HFFc6 (cell line): ENCODE measurements around the gene AIPL1. TPM values are rescaled to one million over a fixed set of nuclear protein-coding genes. Genes with fewer than 3 reads are reported as not detected.

Source experiments
- DNase-seq: peaks from one replicate; pipeline ENCODE4 v3.0.0-alpha.2; 2018
- H3K27ac Mint-ChIP-seq: 2 replicates; pipeline ENCODE4 v1.8.0; 2020; ENCODE audit warnings: mild to moderate bottlenecking, mixed read lengths
- H3K27me3 Mint-ChIP-seq: 2 replicates; pipeline ENCODE4 v1.8.0; 2021; ENCODE audit warnings: mild to moderate bottlenecking, moderate library complexity, mixed read lengths; ENCODE audit not compliant: insufficient read depth
- H3K36me3 Mint-ChIP-seq: 2 replicates; pipeline ENCODE4 v1.8.0; 2021; ENCODE audit warnings: low read depth, mixed read lengths
- H3K4me1 Mint-ChIP-seq: 2 replicates; pipeline ENCODE4 v1.8.0; 2020; ENCODE audit warnings: low read depth, mixed read lengths
- H3K4me3 Mint-ChIP-seq: 2 replicates; pipeline ENCODE4 v1.8.0; 2020; ENCODE audit warnings: mild to moderate bottlenecking, moderate library complexity, mixed read lengths
- H3K9me3 Mint-ChIP-seq: 2 replicates; pipeline ENCODE4 v1.8.0; 2020; ENCODE audit warnings: mild to moderate bottlenecking, mixed read lengths
- CTCF ChIP-seq: fragments of 200-600 bp; sonication (generic); IDR thresholded peaks from 2 replicates; pipeline ENCODE4 v1.5.0; 2021; ENCODE audit warnings: antibody characterized with exemption, mild to moderate bottlenecking
- total RNA-seq, 6 experiments: library from RNA; stranded (reverse); fragmentation: NEBNext Ultra II Directional; extraction: Animal tissue kit (Norgen Biotek cat#: 25700); gene quantifications; 2 replicates in 1 of 6; 3 replicates in 5 of 6; pipeline ENCODE4 v1.2.3, GENCODE V29; 2021

AIPL1 gene
- total RNA-seq, 6 experiments from 2014 or later: not detected

GRCh38 chr17:6450926-6451832 is 16.3 kb upstream of the AIPL1 start:
- H3K4me1 Mint-ChIP-seq: peaks cover under 1% of the 10 kb centered on the region; the same call in 1 of the 2 replicates
- no peak overlapping the region for H3K4me3 Mint-ChIP-seq
- no peak overlapping the region for H3K27ac Mint-ChIP-seq
- H3K27me3 Mint-ChIP-seq: peaks cover 2% of the 10 kb centered on the region; the same call in 1 of the 2 replicates
- H3K36me3 Mint-ChIP-seq: 0 out of 2 replicates have a peak, but pooled peaks cover 7% of the 10 kb centered on the region
- DNase-seq: no peak
- TF ChIP-seq CTCF: no peak
- H3K9me3 Mint-ChIP-seq: no peaks in the 10 kb centered on the region

- no peak for TF ChIP-seq CTCF
- Mint-ChIP-seq H3K9me3 (no peaks in the 10 kb centered on the region), H3K4me3 (no peak overlapping the region), H3K27me3 (peaks cover 2% of the 10 kb centered on the region), H3K4me1 (peaks cover 11% of the 10 kb centered on the region), H3K36me3 (0 out of 2 replicates have a peak, but pooled peaks cover 7% of the 10 kb centered on the region), H3K27ac (no peak overlapping the region)
- DNase-seq: no peak
Measured at GRCh38 chr17:6449307-6449706, 14.4 kb upstream of the AIPL1 start.

GRCh38 chr17:6448473-6448872 is 13.6 kb upstream of the AIPL1 start:
- no peak for DNase-seq

GRCh38 chr17:6446516-6447100 is 11.7 kb upstream of the AIPL1 start:
- Mint-ChIP-seq H3K27ac (no peak overlapping the region), H3K27me3 (no peaks in the 10 kb centered on the region; the same call in 1 of the 2 replicates), H3K9me3 (no peaks in the 10 kb centered on the region), H3K36me3 (0 out of 2 replicates have a peak, but pooled peaks cover 7% of the 10 kb centered on the region), H3K4me3 (no peak overlapping the region), H3K4me1 (peaks cover 21% of the 10 kb centered on the region)
- no peak for TF ChIP-seq CTCF
- DNase-seq: no peak

More at GRCh38 chr17:6448473-6448872, 13.6 kb upstream of the AIPL1 start:
- no peak overlapping the region for H3K27ac Mint-ChIP-seq
- no peaks in the 10 kb centered on the region for H3K9me3 Mint-ChIP-seq
- H3K36me3 Mint-ChIP-seq: 0 out of 2 replicates have a peak, but pooled peaks cover 7% of the 10 kb centered on the region
- peaks cover 2% of the 10 kb centered on the region for H3K27me3 Mint-ChIP-seq
- H3K4me1 Mint-ChIP-seq: peaks cover 17% of the 10 kb centered on the region
- no peak overlapping the region for H3K4me3 Mint-ChIP-seq
- TF ChIP-seq CTCF: no peak

GRCh38 chr17:6444571-6445335 is 9.8 kb upstream of the AIPL1 start:
- peak overlapping the region; percentile 97 for H3K4me3 Mint-ChIP-seq
- peak overlapping the region; percentile 76 for H3K27ac Mint-ChIP-seq
- 0 out of 2 replicates have a peak, but pooled peaks cover 3% of the 10 kb centered on the region for H3K36me3 Mint-ChIP-seq
- TF ChIP-seq CTCF: no peak
- H3K27me3 Mint-ChIP-seq: peaks cover 3% of the 10 kb centered on the region
- no peaks in the 10 kb centered on the region for H3K9me3 Mint-ChIP-seq
- DNase-seq: no peak
- H3K4me1 Mint-ChIP-seq: peaks cover 33% of the 10 kb centered on the region
